HEK293T (cell line): ENCODE results near the gene KASH5.

Source experiments
- CTCF ChIA-PET: fragments of 350-600 bp; formaldehyde crosslinking; extraction: SDS; loops from one replicate; lab custom pipeline; 2021; ENCODE audit warnings: antibody characterized with exemption, inconsistent platforms; lab: Yijun Ruan, JAX
- POLR2A ChIA-PET: fragments of 350-600 bp; formaldehyde crosslinking; extraction: SDS; loops from one replicate; lab custom pipeline; 2020; ENCODE audit warnings: antibody characterized with exemption, inconsistent platforms; lab: Yijun Ruan, JAX
- DNase-seq: peaks from one replicate; pipeline ENCODE4 v3.0.0; 2012; ENCODE audit warnings: mixed read lengths; ENCODE audit errors: extremely low spot score
- ARNT ChIP-seq: fragments of 450-650 bp; IDR thresholded peaks from 2 replicates; pipeline ENCODE4 v1.6.1; 2017; ENCODE audit warnings: mild to moderate bottlenecking
- BHLHE40 ChIP-seq: fragments of 450-650 bp; IDR thresholded peaks from 2 replicates; pipeline ENCODE4 v1.6.1; 2016; ENCODE audit warnings: mild to moderate bottlenecking, moderate library complexity, borderline replicate concordance
- CTBP1 ChIP-seq: fragments of 450-650 bp; IDR thresholded peaks from 2 replicates; pipeline ENCODE4 v1.6.1; 2016; ENCODE audit warnings: borderline replicate concordance
- ELF4 ChIP-seq: fragments of 450-650 bp; IDR thresholded peaks from 2 replicates; pipeline ENCODE4 v1.6.1; 2017; ENCODE audit warnings: antibody characterized with exemption
- FOXA1 ChIP-seq: fragments of 450-650 bp; IDR thresholded peaks from 2 replicates; pipeline ENCODE4 v1.6.1; 2016; ENCODE audit warnings: mild to moderate bottlenecking
- FOXK2 ChIP-seq: fragments of 450-650 bp; IDR thresholded peaks from 2 replicates; pipeline ENCODE4 v1.6.1; 2016; ENCODE audit warnings: mild to moderate bottlenecking
- FOXM1 ChIP-seq: fragments of 450-650 bp; IDR thresholded peaks from 2 replicates; pipeline ENCODE4 v1.6.1; 2017; ENCODE audit warnings: mild to moderate bottlenecking, borderline replicate concordance
- HDGF ChIP-seq: fragments of 450-650 bp; IDR thresholded peaks from 2 replicates; pipeline ENCODE4 v1.6.1; 2017; ENCODE audit warnings: antibody characterized with exemption, borderline replicate concordance
- L3MBTL2 ChIP-seq: fragments of 450-650 bp; conservative IDR thresholded peaks from 2 replicates; pipeline ENCODE4 v1.6.1; 2016; ENCODE audit warnings: mild to moderate bottlenecking
- LEF1 ChIP-seq: fragments of 450-650 bp; IDR thresholded peaks from 2 replicates; pipeline ENCODE4 v1.6.1; 2017; ENCODE audit warnings: mild to moderate bottlenecking, borderline replicate concordance
- NFRKB ChIP-seq: fragments of 450-650 bp; IDR thresholded peaks from 2 replicates; pipeline ENCODE4 v1.6.1; 2016; ENCODE audit warnings: mild to moderate bottlenecking, moderate library complexity
- SP1 ChIP-seq: fragments of 450-650 bp; IDR thresholded peaks from 2 replicates; pipeline ENCODE4 v1.6.1; 2017
- SUZ12 ChIP-seq: fragments of 450-650 bp; IDR thresholded peaks from 2 replicates; pipeline ENCODE4 v1.6.1; 2016; ENCODE audit warnings: mild to moderate bottlenecking
- TARDBP ChIP-seq: fragments of 450-650 bp; IDR thresholded peaks from 2 replicates; pipeline ENCODE4 v1.6.1; 2016
- ZNF384 ChIP-seq: fragments of 450-650 bp; IDR thresholded peaks from 2 replicates; pipeline ENCODE4 v1.6.1; 2016
- TF ChIP-seq, protein P1 (sequence below): fragments of 450-650 bp; IDR thresholded peaks from 2 replicates; pipeline ENCODE4 v1.6.1; 2016

KASH5 gene

GRCh38 chr19:49413348-49413747 lies 25.3 kb downstream of the KASH5 start:
- no peak for TF ChIP-seq ARNT
- no peak for TF ChIP-seq TARDBP
- no peak for TF ChIP-seq CTBP1
- no peak for TF ChIP-seq BHLHE40
- TF ChIP-seq FOXK2: no peak
- TF ChIP-seq ZNF384: no peak
- no peak for TF ChIP-seq HDGF
- TF ChIP-seq LEF1: no peak
- no peak for TF ChIP-seq SUZ12
- TF ChIP-seq FOXA1: no peak
- TF ChIP-seq FOXM1: no peak
- no peak for TF ChIP-seq ELF4
- no peak for TF ChIP-seq SP1
- TF ChIP-seq, protein P1, sequence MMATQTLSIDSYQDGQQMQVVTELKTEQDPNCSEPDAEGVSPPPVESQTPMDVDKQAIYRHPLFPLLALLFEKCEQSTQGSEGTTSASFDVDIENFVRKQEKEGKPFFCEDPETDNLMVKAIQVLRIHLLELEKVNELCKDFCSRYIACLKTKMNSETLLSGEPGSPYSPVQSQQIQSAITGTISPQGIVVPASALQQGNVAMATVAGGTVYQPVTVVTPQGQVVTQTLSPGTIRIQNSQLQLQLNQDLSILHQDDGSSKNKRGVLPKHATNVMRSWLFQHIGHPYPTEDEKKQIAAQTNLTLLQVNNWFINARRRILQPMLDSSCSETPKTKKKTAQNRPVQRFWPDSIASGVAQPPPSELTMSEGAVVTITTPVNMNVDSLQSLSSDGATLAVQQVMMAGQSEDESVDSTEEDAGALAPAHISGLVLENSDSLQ: no peak
- TF ChIP-seq NFRKB: no peak
- TF ChIP-seq L3MBTL2: no peak
- ChIA-PET POLR2A (interaction anchor here (1.1 to 1.2 kb wide), 2 partner anchors 10 to 65 kb away, joined by 3 to 6 read pairs; no protein-coding TSS in a partner anchor), CTCF (no interaction called here)
- no peak for DNase-seq

GRCh38 chr19:49414256-49414655 lies 26.2 kb downstream of the KASH5 start:
- ChIA-PET CTCF (no interaction called here), POLR2A (interaction anchor here (1.1 to 1.2 kb wide), 2 partner anchors 11 to 64 kb away, joined by 3 to 6 read pairs; no protein-coding TSS in a partner anchor)
- TF ChIP-seq TARDBP (no peak), SUZ12 (no peak), FOXA1 (no peak), HDGF (no peak), ARNT (no peak), FOXM1 (no peak), ELF4 (no peak), ZNF384 (no peak), BHLHE40 (no peak), LEF1 (no peak), CTBP1 (no peak)
- TF ChIP-seq, protein P1: no peak
- no peak for DNase-seq

- DNase-seq: no peak
- POLR2A ChIA-PET: no interaction called here
- TF ChIP-seq TARDBP: no peak
- TF ChIP-seq, protein P1: no peak
- TF ChIP-seq FOXA1: no peak
- TF ChIP-seq NFRKB: no peak
- TF ChIP-seq FOXM1: no peak
- no peak for TF ChIP-seq BHLHE40
- no peak for TF ChIP-seq FOXK2
- no peak for TF ChIP-seq SP1
- no peak for TF ChIP-seq HDGF
- TF ChIP-seq ELF4: no peak
- TF ChIP-seq ARNT: no peak
- no peak for TF ChIP-seq LEF1
- TF ChIP-seq ZNF384: no peak
- no peak for TF ChIP-seq L3MBTL2
- TF ChIP-seq CTBP1: no peak
- no peak for TF ChIP-seq SUZ12
- CTCF ChIA-PET: no interaction called here
Measured at GRCh38 chr19:49415102-49415809, 27.2 kb downstream of the KASH5 start.

GRCh38 chr19:49415810-49416200 lies 27.8 kb downstream of the KASH5 start:
- TF ChIP-seq FOXM1 (no peak), SUZ12 (no peak), SP1 (no peak), NFRKB (no peak), BHLHE40 (no peak), TARDBP (no peak), ELF4 (no peak), LEF1 (no peak), FOXA1 (no peak), ARNT (no peak), HDGF (no peak), L3MBTL2 (no peak), CTBP1 (no peak), ZNF384 (no peak), FOXK2 (no peak)
- TF ChIP-seq, protein P1: no peak
- ChIA-PET POLR2A (no interaction called here), CTCF (no interaction called here)
- DNase-seq: no peak

- CTCF ChIA-PET: interaction anchor here (1.3 kb wide), 1 partner anchor 26 kb away, joined by 4 read pairs; no protein-coding TSS in a partner anchor
- DNase-seq: no peak
- TF ChIP-seq BHLHE40 (no peak), FOXA1 (no peak), NFRKB (no peak), SP1 (no peak), FOXM1 (no peak), ZNF384 (no peak), L3MBTL2 (no peak), CTBP1 (no peak), ARNT (no peak), SUZ12 (no peak), HDGF (no peak), ELF4 (no peak), FOXK2 (no peak), LEF1 (no peak), TARDBP (no peak)
- TF ChIP-seq, protein P1: no peak
- POLR2A ChIA-PET: interaction anchor here (1.1 kb wide), 1 partner anchor 36 kb away, joined by 5 read pairs; the partner anchor contains the start of gene ALDH16A1
Measured at GRCh38 chr19:49417088-49417487, 29.0 kb downstream of the KASH5 start.
